Osteocyte (in vitro differentiated cells): ENCODE data around the gene TLNRD1. TPM values are rescaled to one million over a fixed set of nuclear protein-coding genes. Genes with fewer than 3 reads are reported as not detected.

Source experiments
- DNase-seq: peaks from one replicate; pipeline ENCODE4 v3.0.0; 2021; ENCODE audit warnings: mixed read lengths; ENCODE audit not compliant: unreplicated experiment; ENCODE audit errors: extremely low spot score
- H3K27ac Mint-ChIP-seq: one replicate; pipeline ENCODE4 v1.8.0; 2021; ENCODE audit warnings: mild to moderate bottlenecking, mixed read lengths; ENCODE audit not compliant: unreplicated experiment
- H3K27me3 Mint-ChIP-seq: one replicate; pipeline ENCODE4 v1.8.0; 2021; ENCODE audit warnings: mixed read lengths; ENCODE audit not compliant: unreplicated experiment
- H3K36me3 Mint-ChIP-seq: one replicate; pipeline ENCODE4 v1.8.0; 2021; ENCODE audit warnings: mixed read lengths; ENCODE audit not compliant: unreplicated experiment
- H3K4me1 Mint-ChIP-seq: one replicate; pipeline ENCODE4 v1.8.0; 2021; ENCODE audit warnings: mixed read lengths; ENCODE audit not compliant: unreplicated experiment
- H3K4me3 Mint-ChIP-seq: one replicate; pipeline ENCODE4 v1.8.0; 2021; ENCODE audit warnings: mild to moderate bottlenecking, moderate library complexity, mixed read lengths; ENCODE audit not compliant: unreplicated experiment
- H3K9me3 Mint-ChIP-seq: one replicate; pipeline ENCODE4 v1.8.0; 2021; ENCODE audit warnings: mixed read lengths; ENCODE audit not compliant: unreplicated experiment
- CTCF ChIP-seq: fragments of 200-600 bp; sonication (generic); IDR thresholded peaks from 2 replicates; pipeline ENCODE4 v1.5.0; 2021; ENCODE audit warnings: antibody characterized with exemption, mild to moderate bottlenecking, moderate library complexity
- microRNA-seq: library from miRNA; unstranded; fragments of <30 nt; microRNA quantifications from one replicate; pipeline ENCODE4 v1.1.0, GENCODE V29; 2020; ENCODE audit not compliant: unreplicated experiment
- total RNA-seq: library from RNA; stranded (reverse); gene quantifications from 2 replicates; pipeline ENCODE4 v1.2.1, GENCODE V29; 2021

The TLNRD1 gene
- total RNA-seq, 1 donor from 2014 or later = 10.6 TPM

GRCh38 chr15:81050259-81050658 is 49.5 kb downstream of the TLNRD1 start:
- H3K4me3 Mint-ChIP-seq = no peak overlapping the region
- DNase-seq = no peak
- no peaks in the 10 kb centered on the region for H3K36me3 Mint-ChIP-seq
- no peaks in the 10 kb centered on the region for H3K27me3 Mint-ChIP-seq
- no peak for TF ChIP-seq CTCF
- H3K27ac Mint-ChIP-seq = no peak overlapping the region
- H3K9me3 Mint-ChIP-seq = no peaks in the 10 kb centered on the region
- no peaks in the 10 kb centered on the region for H3K4me1 Mint-ChIP-seq

DNA sequence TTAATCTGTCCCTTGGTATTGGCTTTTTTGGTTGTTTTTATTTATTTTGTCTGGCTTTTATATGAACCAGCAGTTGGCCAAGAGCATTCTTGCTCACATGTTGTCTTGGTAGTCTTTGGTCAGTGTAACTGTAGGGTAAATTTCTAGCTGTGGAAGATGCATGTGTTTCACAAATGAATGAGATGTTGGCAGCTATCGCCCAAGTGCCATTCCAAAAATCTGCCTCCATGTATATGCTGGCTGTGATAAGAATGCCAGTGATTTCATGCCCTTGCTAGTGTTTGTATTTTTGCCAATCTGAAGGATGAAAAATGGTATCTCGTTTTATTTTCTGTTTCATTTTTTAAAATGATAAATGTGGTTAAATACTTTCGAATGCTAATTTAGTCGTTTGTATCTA is 50.1 kb downstream of the TLNRD1 start:
- no peaks in the 10 kb centered on the region for H3K36me3 Mint-ChIP-seq
- no peaks in the 10 kb centered on the region for H3K27me3 Mint-ChIP-seq
- no peaks in the 10 kb centered on the region for H3K9me3 Mint-ChIP-seq
- no peak overlapping the region for H3K27ac Mint-ChIP-seq
- no peak for DNase-seq
- H3K4me1 Mint-ChIP-seq = no peaks in the 10 kb centered on the region
- no peak overlapping the region for H3K4me3 Mint-ChIP-seq
- TF ChIP-seq CTCF = no peak

GRCh38 chr15:81052046-81052445 is 51.3 kb downstream of the TLNRD1 start:
- no peaks in the 10 kb centered on the region for H3K9me3 Mint-ChIP-seq
- H3K27me3 Mint-ChIP-seq = peaks cover 7% of the 10 kb centered on the region
- no peaks in the 10 kb centered on the region for H3K4me1 Mint-ChIP-seq
- no peaks in the 10 kb centered on the region for H3K36me3 Mint-ChIP-seq
- no peak overlapping the region for H3K27ac Mint-ChIP-seq
- no peak overlapping the region for H3K4me3 Mint-ChIP-seq
- no peak for TF ChIP-seq CTCF
- no peak for DNase-seq

- Mint-ChIP-seq H3K36me3 (no peaks in the 10 kb centered on the region), H3K9me3 (no peaks in the 10 kb centered on the region), H3K27ac (no peak overlapping the region), H3K27me3 (peaks cover 7% of the 10 kb centered on the region), H3K4me3 (no peak overlapping the region), H3K4me1 (no peaks in the 10 kb centered on the region)
- no peak for DNase-seq
- TF ChIP-seq CTCF = no peak
Observed at GRCh38 chr15:81053621-81054020, 52.9 kb downstream of the TLNRD1 start.

DNA sequence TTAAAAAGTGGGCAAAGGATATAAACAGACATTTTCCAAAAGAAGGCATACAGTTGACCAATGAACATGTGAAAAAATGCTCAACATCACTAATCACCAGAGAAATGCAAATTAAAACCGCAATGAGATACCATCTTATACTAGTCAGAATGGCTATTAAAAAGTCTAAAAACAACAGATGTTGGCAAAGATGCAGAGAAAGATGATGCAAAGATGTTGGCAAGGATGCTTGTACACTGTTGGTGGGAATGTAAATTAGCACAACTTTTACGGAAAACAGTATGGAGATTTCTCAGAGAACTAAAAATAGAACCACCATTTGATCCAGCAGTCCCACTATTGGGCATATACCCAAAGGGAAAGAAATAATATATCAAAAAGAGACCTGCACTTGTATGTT is 53.5 kb downstream of the TLNRD1 start:
- H3K9me3 Mint-ChIP-seq = no peaks in the 10 kb centered on the region
- DNase-seq = no peak
- H3K36me3 Mint-ChIP-seq = no peaks in the 10 kb centered on the region
- no peak overlapping the region for H3K27ac Mint-ChIP-seq
- H3K4me3 Mint-ChIP-seq = no peak overlapping the region
- H3K4me1 Mint-ChIP-seq = no peaks in the 10 kb centered on the region
- TF ChIP-seq CTCF = no peak
- peaks cover 7% of the 10 kb centered on the region for H3K27me3 Mint-ChIP-seq

Small RNAs within 50 kb of the gene (microRNA-seq; reads per million reads assigned to microRNA genes)
- gene MIR4514 = not detected

Other genes with a start within 250 kb of the TLNRD1 start
- gene CEMIP, start 221.6 kb upstream of the TLNRD1 start, total RNA-seq = 445 and 457 TPM in 2 replicates
- 25.3 and 26.3 TPM in 2 replicates for gene MESD, start 11.1 kb upstream of the TLNRD1 start, total RNA-seq
- not detected in 2 replicates for gene CFAP161, start 133.3 kb downstream of the TLNRD1 start, total RNA-seq
- not detected in 2 replicates for gene IL16, start 196.0 kb downstream of the TLNRD1 start, total RNA-seq